Liver (tissue), 3 donors: ENCODE measurements around the gene KCNJ10.

Source experiments
- ATF3 ChIP-seq: IDR thresholded peaks from 2 replicates; pipeline ENCODE4 v1.6.1; 2016; ENCODE audit warnings: antibody characterized with exemption
- FOXA1 ChIP-seq: IDR thresholded peaks from 2 replicates; pipeline ENCODE4 v1.6.1; 2016; ENCODE audit warnings: antibody characterized with exemption
- GABPA ChIP-seq, 2 donors: IDR thresholded peaks in 1 of 2; conservative IDR thresholded peaks in 1 of 2; 2 replicates each; pipeline ENCODE4 v1.6.1; 2016; ENCODE audit warnings: antibody characterized with exemption in 2 of 2, mild to moderate bottlenecking in 1 of 2, moderate library complexity in 1 of 2
- HNF4A ChIP-seq, 2 donors: conservative IDR thresholded peaks; 2 replicates each; pipeline ENCODE4 v1.6.1; 2016; ENCODE audit warnings: antibody characterized with exemption in 2 of 2, mild to moderate bottlenecking in 2 of 2
- HNF4G ChIP-seq: IDR thresholded peaks from 2 replicates; pipeline ENCODE4 v1.6.1; 2016; ENCODE audit warnings: antibody characterized with exemption
- MAX ChIP-seq: IDR thresholded peaks from 2 replicates; pipeline ENCODE4 v1.6.1; 2016; ENCODE audit warnings: antibody characterized with exemption
- RAD21 ChIP-seq, 2 donors: IDR thresholded peaks; 2 replicates each; pipeline ENCODE4 v1.6.1; 2016; ENCODE audit warnings: antibody characterized with exemption in 2 of 2, mild to moderate bottlenecking in 2 of 2
- RXRA ChIP-seq, 2 donors: IDR thresholded peaks; 2 replicates each; pipeline ENCODE4 v1.6.1; 2017 to 2018; ENCODE audit warnings: antibody characterized with exemption in 2 of 2, mild to moderate bottlenecking in 1 of 2
- SP1 ChIP-seq: IDR thresholded peaks from 2 replicates; pipeline ENCODE4 v1.6.1; 2018; ENCODE audit warnings: antibody characterized with exemption, mild to moderate bottlenecking
- TAF1 ChIP-seq: conservative IDR thresholded peaks from 2 replicates; pipeline ENCODE4 v1.6.1; 2016; ENCODE audit warnings: antibody characterized with exemption, mild to moderate bottlenecking
- YY1 ChIP-seq: IDR thresholded peaks from 2 replicates; pipeline ENCODE4 v1.6.1; 2016; ENCODE audit warnings: antibody characterized with exemption, mild to moderate bottlenecking
- ZBTB33 ChIP-seq: IDR thresholded peaks from 2 replicates; pipeline ENCODE4 v1.6.1; 2016; ENCODE audit warnings: antibody characterized with exemption
- TF ChIP-seq, protein P1 (sequence below): IDR thresholded peaks from 2 replicates; pipeline ENCODE4 v1.6.1; 2016; ENCODE audit warnings: antibody characterized with exemption, mild to moderate bottlenecking
- TF ChIP-seq, protein P2 (sequence below): fragments of 150-350 bp; IDR thresholded peaks from 2 replicates; pipeline ENCODE4 v1.5.1; 2017; ENCODE audit warnings: improper control_type of control experiment, low read depth, low read length; ENCODE audit not compliant: missing input control
- donor health status: healthy.
- donor health status: healthy.

DNA sequence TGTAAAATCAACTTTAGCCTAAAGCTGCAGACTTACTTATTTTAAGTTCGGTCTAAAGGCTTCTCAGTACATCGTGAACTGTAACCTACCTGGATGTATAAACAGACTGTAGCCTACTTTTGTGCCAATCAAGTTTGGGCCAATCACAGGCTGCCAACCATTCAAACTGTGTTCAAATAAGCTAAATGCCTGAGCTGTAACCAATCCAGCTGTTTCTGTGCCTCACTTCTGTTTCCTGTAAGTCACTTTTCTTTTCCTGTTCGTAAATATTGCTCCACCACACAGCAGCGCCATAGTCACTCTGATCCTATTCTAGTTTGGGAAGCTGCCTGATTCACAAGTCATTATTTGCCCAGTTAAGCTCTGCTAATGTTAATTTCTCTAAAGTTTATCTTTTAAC, 78.4 kb downstream of the KCNJ10 start:
- TF ChIP-seq TAF1: peak; percentile 68
- TF ChIP-seq, protein P1, sequence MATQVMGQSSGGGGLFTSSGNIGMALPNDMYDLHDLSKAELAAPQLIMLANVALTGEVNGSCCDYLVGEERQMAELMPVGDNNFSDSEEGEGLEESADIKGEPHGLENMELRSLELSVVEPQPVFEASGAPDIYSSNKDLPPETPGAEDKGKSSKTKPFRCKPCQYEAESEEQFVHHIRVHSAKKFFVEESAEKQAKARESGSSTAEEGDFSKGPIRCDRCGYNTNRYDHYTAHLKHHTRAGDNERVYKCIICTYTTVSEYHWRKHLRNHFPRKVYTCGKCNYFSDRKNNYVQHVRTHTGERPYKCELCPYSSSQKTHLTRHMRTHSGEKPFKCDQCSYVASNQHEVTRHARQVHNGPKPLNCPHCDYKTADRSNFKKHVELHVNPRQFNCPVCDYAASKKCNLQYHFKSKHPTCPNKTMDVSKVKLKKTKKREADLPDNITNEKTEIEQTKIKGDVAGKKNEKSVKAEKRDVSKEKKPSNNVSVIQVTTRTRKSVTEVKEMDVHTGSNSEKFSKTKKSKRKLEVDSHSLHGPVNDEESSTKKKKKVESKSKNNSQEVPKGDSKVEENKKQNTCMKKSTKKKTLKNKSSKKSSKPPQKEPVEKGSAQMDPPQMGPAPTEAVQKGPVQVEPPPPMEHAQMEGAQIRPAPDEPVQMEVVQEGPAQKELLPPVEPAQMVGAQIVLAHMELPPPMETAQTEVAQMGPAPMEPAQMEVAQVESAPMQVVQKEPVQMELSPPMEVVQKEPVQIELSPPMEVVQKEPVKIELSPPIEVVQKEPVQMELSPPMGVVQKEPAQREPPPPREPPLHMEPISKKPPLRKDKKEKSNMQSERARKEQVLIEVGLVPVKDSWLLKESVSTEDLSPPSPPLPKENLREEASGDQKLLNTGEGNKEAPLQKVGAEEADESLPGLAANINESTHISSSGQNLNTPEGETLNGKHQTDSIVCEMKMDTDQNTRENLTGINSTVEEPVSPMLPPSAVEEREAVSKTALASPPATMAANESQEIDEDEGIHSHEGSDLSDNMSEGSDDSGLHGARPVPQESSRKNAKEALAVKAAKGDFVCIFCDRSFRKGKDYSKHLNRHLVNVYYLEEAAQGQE: peak; percentile 84
- TF ChIP-seq, protein P2, sequence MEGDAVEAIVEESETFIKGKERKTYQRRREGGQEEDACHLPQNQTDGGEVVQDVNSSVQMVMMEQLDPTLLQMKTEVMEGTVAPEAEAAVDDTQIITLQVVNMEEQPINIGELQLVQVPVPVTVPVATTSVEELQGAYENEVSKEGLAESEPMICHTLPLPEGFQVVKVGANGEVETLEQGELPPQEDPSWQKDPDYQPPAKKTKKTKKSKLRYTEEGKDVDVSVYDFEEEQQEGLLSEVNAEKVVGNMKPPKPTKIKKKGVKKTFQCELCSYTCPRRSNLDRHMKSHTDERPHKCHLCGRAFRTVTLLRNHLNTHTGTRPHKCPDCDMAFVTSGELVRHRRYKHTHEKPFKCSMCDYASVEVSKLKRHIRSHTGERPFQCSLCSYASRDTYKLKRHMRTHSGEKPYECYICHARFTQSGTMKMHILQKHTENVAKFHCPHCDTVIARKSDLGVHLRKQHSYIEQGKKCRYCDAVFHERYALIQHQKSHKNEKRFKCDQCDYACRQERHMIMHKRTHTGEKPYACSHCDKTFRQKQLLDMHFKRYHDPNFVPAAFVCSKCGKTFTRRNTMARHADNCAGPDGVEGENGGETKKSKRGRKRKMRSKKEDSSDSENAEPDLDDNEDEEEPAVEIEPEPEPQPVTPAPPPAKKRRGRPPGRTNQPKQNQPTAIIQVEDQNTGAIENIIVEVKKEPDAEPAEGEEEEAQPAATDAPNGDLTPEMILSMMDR: no peak
- peak; percentile 95 for TF ChIP-seq SP1
- TF ChIP-seq ZBTB33: peak; percentile 70
- TF ChIP-seq MAX: peak; percentile 74
- TF ChIP-seq YY1: peak; percentile 89
- TF ChIP-seq GABPA (IDR thresholded peaks at IDR 0.05 in 1 of 2, conservative IDR thresholded peaks at IDR 0.05 in 1 of 2): peak in 1 of 2 donors; percentile 79
- peak; percentile 83 to 90 for TF ChIP-seq RXRA (IDR thresholded peaks at IDR 0.05)
- peak; percentile 34 to 41 for TF ChIP-seq RAD21 (IDR thresholded peaks at IDR 0.05)
- no peak for TF ChIP-seq HNF4G
- no peak for TF ChIP-seq ATF3
- TF ChIP-seq FOXA1: peak; percentile 77
- peak; percentile 59 to 66 for TF ChIP-seq HNF4A (conservative IDR thresholded peaks at IDR 0.05)
